GM21447 (cell line): ENCODE measurements around the gene BMAL2.

Experiments used
- ATAC-seq: cut with Tn5 transposase; IDR thresholded peaks from one replicate; pipeline ENCODE4 v1.9.1; 2021; ENCODE audit not compliant: unreplicated experiment

The BMAL2 gene

GRCh38 chr12:27355486-27355885 is 22.9 kb downstream of the BMAL2 start:
- ATAC-seq: no peak

- no peak for ATAC-seq
Measured at GRCh38 chr12:27355979-27356378, 23.3 kb downstream of the BMAL2 start.

- ATAC-seq: no peak
Measured at GRCh38 chr12:27359578-27360340, 27.1 kb downstream of the BMAL2 start.

GRCh38 chr12:27361372-27361771 is 28.7 kb downstream of the BMAL2 start:
- no peak for ATAC-seq

GRCh38 chr12:27366621-27367020 is 34.0 kb downstream of the BMAL2 start:
- no peak for ATAC-seq

- no peak for ATAC-seq
Measured at GRCh38 chr12:27367078-27367477, 34.4 kb downstream of the BMAL2 start.

GRCh38 chr12:27382171-27382795 is 49.6 kb downstream of the BMAL2 start:
- no peak for ATAC-seq
